Colon (tissue), 2 donors: ENCODE measurements around the gene DNAH8.
"Not testable (repeated sequence)": the region's sequence is repeated elsewhere in the genome, so short reads cannot be mapped to it uniquely, and the experiment has no call there.

ENCODE experiments used
- FAIRE-seq: peaks from 2 replicates; lab custom pipeline; 2012; peaks lifted over from hg19 to GRCh38; lab: Jason Lieb, UNC
- donor health status: control.
- donor health status: control.

DNAH8 gene

GRCh38 chr6:38715016-38715689, at the start of gene DNAH8:
DNAH8 (plus strand) TSS chr6:38715311; CDS start chr6:38722810, 7,499 bp downstream.
- no peak for FAIRE-seq

- peak; percentile 80 for FAIRE-seq
Measured at GRCh38 chr6:38671885-38672467, 43.1 kb upstream of the DNAH8 start.

GRCh38 chr6:38673397-38674165, 41.5 kb upstream of the DNAH8 start:
- FAIRE-seq: no peak

DNA sequence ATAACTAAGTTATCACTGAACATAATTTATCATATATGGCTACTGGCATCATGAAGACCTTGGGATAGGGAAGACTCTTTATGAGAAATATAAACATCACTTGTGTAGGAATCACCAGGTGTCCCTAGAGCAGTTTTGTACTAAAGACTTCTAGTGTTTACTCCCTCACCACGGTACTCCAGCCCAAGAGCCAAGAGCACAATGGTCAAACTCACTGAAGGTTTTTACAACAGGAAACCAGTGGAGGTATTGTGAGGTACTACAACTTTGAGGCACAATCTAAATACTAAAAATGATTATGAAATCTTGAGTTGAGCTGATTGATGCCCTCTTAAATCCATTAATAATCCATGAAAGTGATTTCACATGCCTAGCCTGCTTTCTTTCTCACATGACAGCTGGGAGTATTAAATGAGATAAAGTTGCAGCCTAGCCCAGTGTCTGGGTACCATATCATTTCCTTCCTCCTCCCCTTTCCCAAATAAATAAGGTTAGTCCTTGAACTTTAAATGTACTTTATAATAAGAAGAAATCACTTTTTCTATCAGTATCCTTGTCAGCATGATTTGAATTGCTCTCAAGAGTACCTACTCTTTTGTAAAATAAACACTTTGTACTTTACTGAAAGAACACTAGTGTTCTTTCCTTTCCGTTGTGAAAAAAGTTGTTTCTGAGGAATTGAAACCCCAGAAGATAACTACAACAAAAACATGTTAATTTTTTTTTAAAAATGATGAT, 38.7 kb upstream of the DNAH8 start:
- FAIRE-seq: no peak

DNA sequence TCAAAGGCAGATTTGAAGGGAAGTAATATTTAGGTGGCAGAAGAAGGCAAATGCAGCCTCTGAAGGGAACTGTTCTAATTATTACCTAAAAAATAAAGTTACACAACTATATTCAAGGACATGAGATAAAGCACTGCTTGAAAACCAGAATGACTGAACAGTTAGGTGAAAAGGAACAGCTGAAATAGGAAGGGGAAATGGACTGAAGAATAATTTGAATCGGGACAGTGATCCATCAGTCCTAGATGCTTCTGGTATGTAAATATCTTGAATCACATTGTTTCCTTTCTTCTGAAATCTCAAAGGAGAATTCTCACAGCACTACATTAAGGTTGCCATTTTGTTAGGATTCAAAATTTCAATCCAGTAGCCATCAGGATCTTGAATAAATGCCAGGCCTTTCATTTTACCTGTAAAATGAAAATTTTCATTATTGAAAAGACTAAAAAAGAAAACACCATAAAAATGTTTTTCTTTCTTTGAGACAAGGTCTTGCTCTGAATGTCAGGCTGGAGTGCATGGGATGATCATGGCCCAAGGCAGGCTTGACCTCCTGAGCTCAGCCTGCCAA, 38.1 kb upstream of the DNAH8 start:
- FAIRE-seq: no peak

DNA sequence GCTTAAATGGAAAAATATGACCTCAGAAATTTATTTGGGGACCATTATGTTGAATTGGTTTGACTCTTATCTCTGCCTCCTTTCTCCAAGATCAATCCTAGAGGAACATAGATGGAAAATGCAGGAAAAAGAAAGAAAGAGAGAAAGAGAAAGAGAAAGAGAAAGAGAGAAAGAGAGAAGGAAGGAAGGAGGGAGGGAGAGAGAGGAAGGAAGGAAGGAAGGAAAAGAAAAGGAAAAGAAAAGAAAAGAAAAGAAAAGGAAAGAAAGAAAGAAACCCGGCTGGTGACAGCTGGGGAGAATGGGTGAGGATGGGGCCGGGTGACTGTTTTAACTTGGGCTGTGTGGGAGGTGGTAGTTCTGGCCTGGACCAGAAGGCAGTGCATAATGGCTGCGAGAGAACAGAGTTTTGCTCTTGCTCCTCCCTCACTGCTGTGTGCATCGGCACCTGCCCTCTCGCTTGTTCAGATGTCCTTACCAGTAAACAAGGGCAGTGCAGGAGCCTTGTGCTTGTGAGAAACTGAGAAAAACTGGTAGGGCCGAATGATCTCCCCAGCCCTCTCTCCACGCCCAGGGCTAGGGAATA, 36.8 kb upstream of the DNAH8 start:
- FAIRE-seq: no peak

GRCh38 chr6:38679668-38680067, 35.4 kb upstream of the DNAH8 start:
- no peak for FAIRE-seq

DNA sequence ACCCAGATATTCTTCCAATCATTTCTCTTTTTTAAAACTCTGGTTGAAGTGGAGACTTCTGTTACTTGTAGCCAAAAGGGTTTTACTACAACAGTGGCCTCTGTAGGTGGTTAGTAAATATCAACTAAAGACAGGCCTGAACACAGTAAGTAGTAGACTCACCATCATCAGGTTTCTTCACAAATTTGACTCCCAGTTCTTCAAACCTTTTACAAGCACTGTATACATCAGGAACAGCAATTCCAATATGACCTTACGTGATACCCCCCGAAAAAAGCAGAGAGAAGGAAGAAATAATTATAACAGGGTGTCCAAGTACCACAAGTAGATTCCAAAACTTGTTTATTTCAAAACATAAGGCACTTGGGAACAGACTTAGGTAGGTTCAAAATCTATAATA, 33.3 kb upstream of the DNAH8 start:
- no peak for FAIRE-seq

DNA sequence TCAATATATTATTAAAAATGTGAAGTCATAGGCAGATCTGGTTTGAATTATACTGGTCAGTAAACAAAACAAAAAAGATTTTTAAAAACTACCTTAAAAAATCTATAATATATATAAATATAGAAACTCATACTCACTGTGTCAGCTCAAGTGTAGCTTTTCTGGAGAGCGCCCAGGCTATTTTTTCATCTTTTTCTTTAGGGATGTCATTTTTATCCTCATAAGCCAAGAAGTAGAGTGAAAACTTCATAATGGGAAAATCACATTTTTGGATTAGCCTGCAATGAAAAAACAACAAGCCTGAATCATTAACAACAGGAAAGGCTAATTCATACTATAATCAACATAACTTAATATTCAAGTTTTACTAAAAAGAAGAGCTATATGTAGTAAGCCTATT, 30.9 kb upstream of the DNAH8 start:
- no peak for FAIRE-seq

GRCh38 chr6:38684904-38685303, 30.2 kb upstream of the DNAH8 start:
- no peak for FAIRE-seq

DNA sequence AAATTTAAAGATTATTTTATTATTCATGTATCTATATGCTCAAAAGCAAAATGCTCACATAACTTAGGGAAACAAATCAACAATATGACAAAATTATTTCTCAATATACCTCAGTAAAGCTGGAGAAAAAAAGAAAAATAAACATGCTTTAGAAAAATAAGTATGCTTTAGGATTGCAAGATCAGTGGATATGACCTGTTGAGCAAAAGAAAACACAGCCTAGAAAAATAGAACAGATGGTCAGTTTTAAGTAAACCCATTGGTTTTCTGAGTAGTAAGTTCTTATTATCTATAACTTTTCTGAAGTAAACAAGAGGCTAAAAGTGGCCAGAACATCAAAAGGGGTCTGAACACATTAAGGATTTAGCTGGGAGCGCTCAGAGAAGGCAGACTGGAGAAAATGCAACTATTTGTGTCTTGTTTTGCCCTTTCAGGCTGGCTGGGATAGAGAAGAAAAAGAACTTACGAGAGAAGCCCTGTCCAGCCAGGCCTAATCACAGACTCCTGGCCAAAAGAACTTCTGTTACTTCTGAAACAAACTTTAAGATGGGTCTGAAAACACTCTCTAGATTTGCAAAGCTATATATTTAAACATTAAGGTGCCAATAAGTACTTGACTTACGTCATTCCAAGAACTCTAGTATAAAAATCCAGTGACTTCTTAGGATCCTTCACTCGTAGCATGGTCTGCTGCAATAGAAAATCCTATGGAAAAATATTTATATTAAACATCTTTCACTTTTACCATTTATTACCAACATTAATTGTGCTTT, 28.7 kb upstream of the DNAH8 start:
- no peak for FAIRE-seq

GRCh38 chr6:38687043-38687353, 28.1 kb upstream of the DNAH8 start:
- FAIRE-seq: no peak

GRCh38 chr6:38687549-38687948, 27.6 kb upstream of the DNAH8 start:
- FAIRE-seq: no peak

DNA sequence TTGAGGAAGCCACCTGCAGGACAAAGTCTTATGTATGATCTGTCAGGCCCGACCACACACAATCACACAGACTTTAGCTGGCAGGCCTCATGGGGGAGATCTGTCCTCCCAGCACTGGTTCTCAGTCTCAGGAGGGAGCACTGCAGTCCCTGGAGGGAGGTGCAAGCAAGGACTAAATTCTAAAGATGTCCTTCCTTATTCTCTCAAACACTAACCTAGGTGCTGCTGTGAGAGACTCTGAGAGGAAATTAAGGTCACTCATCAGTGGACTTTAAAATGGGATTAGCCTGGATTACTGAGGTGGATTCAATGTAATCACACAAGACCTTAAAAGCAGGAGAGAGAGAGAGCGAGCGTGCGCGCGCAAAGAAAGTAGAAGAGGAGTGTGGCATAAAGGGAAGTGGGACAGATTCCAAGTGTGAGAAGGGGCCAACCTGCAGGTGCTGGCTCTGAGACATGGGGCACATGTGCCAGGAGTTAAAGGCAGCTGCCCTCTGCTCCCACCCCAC, 26.5 kb upstream of the DNAH8 start:
- FAIRE-seq: no peak

DNA sequence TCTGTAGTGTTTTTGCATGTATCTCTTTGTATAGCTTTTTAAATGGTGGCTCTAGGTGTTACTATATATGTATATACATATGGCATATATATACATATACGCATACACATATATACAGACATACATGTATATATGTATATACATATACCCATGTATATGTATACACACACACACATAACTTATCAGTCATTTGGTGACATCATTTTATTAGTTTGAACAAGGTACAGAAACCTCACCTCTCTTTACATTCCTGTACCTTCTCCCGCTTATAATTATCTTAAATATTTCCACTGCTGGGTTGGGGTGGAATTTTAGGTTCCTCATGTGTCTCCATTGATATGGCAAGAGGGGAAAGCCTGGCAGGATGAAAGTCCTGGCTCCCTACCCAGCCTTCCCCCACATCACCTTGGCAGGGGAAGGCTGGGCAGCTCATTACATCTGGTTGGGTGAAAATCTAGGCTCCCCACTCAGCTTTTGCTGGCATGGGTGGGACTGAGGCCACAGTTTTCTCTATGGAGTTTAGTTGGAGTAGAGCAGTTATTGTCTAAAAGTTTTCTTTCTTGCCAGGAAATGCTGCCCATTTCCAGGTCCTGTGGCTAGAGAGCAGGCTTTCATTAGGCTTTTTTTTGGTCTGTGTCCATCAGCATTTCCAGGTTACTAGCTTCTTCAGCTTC, 19.7 kb upstream of the DNAH8 start:
- no peak for FAIRE-seq

DNA sequence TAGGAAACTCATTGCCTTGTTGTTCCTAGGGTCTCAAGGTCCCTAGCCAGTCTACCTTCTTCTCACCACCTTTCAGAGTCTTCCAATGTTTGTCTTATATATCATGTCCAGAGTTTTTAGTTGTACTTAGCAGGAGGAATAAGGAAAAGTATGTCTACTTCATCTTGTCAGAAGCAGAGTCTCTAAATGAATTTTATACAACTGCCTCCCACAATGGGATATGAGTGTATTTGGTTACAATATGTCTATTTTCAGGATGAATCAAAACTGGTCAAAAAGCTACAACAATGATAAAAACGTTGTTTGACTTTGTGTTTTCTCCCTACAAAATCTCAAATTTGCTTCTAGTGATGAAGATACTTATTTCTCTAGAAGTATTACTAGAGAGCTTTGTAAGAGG, 19.2 kb upstream of the DNAH8 start:
- no peak for FAIRE-seq

DNA sequence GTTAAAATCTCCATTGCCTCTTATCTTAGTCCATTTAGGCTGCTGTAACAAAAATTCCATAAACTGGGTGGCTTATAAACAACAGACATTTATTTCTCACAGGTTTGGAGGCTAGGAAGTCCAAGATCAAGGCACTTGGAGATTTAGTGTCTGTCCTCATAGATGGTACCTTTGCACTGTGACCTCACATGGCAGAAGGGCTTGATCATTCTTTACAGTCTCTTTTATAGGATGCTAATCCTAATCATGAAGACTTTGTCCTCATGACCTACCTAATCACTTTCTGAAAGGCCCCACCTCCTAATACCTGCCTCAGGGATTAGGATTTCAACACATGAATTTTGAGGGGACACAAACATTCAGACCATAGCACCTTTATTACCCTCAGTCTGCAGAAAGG, 18.8 kb upstream of the DNAH8 start:
- FAIRE-seq: no peak

DNA sequence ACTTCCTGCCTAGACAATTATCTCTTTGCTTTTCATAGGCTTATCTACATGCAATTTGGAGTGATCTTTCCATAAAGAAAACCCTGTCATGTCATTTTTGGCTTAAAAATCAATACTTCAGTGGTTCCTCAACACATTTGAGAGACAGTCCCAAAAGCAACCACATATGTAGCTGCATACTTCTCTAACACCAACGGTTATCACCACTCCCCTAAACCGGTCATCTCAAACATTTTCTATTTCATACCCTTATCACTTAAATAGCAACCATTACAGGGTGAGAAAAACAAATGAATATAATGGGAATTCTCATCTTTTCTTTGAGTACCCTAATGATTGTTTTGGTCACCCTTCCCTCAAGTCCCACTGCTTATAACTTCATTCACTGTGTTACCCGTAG, 17.3 kb upstream of the DNAH8 start:
- FAIRE-seq: no peak

DNA sequence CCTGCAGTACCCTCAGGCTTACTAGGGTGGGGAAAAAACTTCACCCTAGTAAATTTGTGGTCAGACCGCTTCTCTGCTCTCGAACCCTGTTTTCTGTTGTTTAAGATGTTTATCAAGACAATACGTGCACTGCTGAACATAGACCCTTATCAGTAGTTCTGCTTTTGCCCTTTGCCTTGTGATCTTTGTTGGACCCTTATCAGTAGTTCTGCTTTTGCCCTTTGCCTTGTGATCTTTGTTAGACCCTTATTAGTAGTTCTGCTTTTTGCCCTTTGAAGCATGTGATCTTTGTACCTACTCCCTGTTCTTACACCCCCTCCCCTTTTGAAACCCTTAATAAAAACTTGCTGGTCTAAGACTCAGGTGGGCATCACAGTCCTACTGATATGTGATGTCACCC, 15.4 kb upstream of the DNAH8 start:
- FAIRE-seq: not testable (repeated sequence)

GRCh38 chr6:38701551-38701950, 13.6 kb upstream of the DNAH8 start:
- no peak for FAIRE-seq
